GM19023 (cell line): Measurements from ENCODE around the gene TMEM132D.

ENCODE experiments used
- ATAC-seq: cut with Tn5 transposase; IDR thresholded peaks from one replicate; pipeline ENCODE4 v1.9.1; 2021; ENCODE audit warnings: mild to moderate bottlenecking, moderate library complexity; ENCODE audit not compliant: unreplicated experiment

TMEM132D gene

DNA sequence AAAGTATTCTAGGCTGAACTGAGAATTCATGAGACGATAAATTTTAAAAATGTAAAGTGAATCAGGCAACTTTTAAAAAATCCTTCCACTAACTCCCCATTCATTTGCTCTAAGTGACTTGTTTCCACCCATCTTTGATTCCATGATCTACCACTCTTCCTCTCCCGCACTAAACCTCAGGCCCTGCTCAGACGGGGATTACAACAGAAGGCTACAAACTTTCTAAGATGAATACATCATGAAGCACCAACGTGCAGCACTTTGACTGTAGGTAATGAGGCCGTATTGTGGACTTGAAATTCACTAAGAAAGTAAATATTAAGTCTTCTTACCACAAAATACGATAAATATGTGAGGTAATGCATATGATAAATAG, 30.0 kb downstream of the TMEM132D start:
- no peak for ATAC-seq

DNA sequence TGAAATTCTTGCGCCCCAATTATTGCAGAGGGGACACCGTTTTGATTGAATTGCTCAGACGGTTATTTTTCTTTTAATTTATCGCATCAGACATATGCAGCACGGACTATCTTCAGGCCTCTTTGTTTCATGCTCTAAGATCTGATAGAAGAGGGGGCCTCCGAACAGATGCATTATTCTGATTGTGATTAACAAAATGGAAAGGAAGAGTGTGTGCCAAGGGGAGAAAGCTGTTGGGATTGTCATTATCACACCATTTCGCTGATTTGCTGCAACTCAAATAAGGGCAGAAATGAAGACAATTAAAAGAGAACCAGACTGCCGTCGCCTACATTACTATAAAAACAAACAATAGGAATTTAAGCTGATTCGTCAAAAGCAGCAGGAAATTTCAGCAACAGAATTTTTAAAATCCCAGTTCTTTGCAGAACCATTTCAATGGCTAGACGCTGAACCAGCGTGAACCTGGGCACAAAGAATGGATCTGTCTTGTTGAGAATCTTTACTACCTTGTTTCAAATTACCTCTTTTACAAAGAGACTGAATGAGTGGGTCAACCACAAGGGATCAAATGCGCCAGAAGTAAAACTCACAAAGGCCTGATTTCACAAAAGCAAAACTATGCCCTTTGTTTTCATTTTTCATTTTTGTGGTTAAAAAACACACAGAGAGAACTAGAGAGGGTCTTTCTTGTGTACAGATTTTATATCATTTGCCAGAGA, 30.6 kb downstream of the TMEM132D start:
- ATAC-seq = no peak

DNA sequence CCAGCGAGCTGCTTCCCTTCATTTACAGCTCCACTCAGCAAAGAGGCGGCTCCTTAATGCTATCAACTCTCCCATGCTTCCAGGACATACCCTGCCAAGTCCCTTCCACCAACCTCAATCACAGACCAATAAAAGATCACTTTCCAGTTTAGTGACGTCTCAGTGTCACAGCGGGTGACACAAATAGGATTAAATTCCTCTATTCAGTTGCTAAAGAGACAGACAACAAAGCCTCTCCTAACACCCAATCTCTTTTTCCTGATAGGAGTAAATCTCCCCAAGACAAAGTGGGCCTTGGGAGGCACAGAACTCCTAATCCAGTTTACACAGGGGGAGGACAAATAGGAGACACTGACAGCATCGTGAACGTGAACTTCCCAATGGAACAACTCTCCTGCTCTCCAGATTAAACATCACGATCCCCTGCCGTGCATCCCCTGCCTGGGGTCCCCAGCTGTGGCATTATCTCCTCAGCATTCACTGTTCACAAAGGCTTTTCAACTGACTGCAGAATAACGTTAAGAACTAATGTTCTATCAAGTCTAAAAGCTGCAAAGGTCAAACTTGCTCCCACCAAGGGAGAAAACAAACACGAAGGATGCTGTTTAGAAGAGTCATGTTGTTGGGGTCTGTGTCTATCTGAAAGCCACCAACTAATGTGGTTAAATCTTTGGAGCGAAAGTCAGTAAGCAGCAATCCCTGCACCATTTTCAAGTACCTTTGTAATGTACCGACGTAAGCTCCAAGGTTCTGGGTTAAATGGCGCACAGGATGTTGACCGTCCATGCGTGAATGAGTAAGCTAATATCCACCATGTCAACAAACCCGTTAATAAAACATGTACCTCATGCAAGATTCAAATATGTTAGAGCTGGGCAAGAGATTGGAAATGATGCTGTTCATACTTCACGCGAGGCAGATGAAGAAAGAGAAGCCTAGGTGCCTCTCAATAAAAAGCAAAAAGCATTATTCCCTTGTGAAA, 31.5 kb downstream of the TMEM132D start:
- no peak for ATAC-seq

DNA sequence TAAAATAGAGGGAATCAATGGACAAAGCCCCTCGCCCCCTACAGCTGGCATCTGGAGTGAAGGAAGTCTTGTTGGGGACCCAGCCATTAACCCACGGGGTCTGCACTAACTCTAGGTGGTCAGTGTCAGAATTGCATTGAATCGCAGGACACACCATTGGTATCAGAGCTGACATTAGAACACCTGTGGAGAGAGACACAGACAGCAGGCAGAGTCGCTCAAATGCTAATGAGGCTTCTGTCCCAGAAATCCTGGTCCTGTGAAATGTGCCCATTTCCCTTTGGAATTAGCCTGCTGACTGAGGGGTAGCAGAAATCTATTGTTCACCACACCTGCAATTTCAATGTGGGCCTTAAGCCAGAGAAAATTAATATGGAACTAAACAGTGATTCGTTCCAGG, 33.0 kb downstream of the TMEM132D start:
- no peak for ATAC-seq

DNA sequence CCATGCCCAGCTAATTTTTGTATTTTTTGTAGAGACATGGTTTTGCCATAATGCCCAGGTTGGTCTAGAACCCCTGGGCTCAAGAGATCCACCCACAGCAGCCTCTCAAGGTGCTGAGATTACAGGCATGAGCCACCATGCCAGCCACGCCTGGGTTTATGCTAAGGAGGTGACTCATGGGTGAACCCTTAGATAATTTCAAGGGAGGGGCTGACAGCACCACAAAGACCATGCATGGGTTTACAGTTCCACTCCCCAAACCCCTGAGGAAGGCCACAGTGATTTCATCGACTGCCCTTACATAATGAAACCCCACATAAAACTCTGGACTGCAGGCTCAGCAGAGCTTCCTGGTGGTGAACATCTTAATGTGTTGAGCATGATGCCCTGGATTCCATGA, 33.7 kb downstream of the TMEM132D start:
- ATAC-seq = no peak

DNA sequence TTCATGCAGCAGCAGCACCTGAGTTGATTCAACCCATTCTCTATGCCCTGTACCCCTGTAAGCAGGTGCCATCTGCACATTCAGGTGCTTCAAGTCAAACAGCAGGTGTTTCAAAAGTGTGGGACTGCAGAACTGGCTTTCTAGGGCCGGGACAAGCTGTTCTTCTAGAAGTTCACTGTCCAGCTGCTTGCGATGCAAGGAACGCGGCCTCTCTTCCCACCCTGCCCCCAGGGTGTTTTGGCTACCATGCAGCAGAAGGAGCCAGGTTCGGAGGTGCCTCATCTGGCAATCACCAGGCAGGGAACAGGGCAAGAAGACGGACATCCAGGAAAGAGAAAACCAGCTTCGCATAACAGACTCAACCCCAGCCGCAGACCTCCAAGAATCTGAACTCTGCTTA, 35.2 kb downstream of the TMEM132D start:
- no peak for ATAC-seq

DNA sequence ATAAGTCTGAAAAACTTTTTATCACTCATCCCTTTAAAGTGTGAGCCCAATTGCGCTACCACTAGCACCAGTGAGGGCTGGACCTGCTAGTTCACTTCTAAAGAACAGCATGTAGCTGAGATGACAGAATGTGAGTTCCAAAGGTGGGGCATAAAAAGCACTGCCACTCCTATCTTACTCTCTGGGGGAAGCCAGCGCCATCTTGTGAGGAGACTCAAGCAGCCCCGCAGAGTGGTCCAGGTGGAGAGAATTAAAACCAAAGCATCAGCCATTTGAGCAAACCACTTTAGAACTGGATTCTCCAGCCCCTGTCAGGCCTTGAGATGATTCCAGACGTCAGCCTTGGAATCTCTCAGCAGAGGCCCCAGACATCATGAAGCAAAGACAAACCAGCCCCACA, 39.9 kb downstream of the TMEM132D start:
- no peak for ATAC-seq

DNA sequence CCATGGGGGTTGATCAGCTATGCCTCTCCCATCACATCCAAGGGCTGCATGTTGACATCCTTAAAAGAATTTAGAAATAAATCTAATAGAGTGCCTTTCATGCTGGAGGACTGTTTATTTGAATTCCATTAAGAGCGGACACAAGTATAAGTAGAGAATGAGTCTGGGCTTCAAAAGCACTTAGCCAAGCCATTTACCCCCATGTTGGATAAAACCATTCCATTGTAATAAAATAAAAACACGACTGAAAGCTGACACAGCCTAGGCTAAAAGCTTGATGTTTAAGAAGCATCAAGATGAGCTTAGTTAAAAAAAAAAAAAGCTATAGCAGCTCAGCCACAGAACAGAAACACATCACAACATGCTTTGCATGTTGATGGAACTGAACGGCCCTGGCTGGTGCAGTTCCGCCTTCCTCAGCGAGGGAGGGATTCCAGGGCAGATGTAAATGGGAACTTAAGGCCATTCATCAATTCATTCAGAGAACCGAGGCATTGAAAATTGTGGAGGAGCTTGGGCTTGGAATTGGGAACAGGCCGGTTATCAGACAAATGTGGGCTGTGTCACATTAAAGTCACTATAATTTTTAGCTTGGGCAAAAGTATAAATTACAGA, 41.2 kb downstream of the TMEM132D start:
- no peak for ATAC-seq

DNA sequence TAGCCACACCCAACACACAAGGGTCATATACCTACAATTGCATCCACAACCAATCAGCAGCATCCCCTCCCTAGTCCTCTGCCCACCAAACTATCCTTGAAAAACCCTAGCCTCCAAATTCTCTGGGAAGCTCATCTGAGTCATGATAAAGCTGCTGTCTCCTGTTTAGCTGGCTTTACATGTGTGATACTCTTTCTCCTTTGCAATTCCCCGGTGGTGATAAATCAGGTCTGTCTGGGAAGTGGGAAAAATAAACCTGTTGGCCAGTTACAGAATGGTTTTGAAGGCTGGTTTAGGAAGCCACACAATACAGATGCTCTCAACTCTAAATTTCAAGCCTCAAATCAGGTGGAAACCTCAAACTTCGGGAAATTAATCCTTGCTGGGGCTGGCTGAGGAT, 41.9 kb downstream of the TMEM132D start:
- no peak for ATAC-seq

DNA sequence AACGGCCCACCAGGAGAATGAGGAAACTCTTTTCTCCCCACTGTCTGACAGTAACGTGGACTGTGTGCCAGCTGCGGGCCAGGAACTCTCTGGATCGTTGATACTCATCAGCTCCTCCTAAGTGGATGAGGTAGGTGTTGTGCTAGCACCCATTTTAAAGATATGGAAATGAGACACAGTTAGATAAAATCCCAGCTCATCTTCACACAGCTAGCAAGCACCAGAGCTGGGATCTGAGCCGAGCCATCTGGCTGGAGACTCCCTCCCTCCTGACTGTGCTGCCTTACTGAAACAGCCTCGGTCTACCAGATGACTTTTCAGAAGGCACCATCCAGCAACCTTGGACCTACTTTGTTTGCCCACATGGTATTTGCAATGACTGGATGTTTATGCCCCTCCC, 49.2 kb downstream of the TMEM132D start:
- ATAC-seq = no peak

DNA sequence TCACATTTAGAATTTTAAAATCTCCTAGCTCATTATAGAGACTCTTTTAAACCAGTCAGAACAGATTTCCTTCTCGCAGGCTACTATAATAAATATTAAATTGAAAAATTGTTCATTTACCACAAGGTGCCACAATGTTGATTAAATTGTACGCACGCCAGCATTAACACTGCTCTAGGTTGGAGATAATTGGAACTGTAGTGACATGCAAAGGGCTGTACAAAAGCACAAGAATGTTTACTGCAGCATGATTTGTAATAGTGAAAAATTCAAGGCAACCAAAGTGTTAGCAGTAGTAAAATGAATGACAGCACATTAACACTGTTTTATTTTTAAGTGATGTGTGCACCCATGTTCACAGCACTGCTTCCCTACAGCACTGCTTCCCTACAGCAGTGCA, 52.5 kb downstream of the TMEM132D start:
- ATAC-seq = no peak

DNA sequence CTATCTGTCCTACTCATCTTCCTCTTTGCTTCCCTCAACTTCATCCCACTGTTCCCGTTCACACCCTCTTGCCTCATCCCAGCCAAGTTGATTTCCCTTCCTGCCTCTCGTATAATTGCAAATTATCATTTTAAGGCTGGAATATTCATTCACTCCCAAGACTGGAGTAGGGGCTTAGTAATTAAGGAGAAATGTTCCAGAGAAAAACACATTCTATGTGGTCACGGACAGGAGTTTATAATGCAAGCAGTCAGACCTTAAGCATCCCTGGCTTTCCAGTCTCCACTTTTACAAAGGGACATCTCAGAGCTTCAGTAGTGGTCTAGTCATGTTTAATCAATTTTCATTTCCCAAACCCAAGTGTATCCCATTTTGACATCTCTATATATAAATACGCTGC, 54.9 kb downstream of the TMEM132D start:
- no peak for ATAC-seq

DNA sequence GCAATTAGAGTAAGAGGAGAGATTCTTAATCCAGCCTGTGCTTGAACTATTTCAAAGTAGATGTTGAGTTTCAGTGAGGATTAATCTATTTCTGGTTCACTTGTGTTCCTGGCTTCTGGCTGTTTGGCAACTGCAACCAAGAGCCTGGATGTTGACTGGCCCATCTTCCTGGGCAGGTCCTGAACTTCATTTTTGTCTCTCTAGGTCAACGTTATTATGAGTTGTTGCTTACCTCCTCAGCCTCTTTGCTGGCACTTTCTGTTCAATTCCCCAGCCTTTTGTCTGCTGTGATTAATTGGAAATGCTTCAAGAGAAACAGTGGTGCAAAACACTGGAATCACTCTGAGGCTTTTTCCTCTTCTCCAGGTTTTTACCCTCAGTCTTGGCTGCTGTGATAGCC, 56.8 kb downstream of the TMEM132D start:
- no peak for ATAC-seq

DNA sequence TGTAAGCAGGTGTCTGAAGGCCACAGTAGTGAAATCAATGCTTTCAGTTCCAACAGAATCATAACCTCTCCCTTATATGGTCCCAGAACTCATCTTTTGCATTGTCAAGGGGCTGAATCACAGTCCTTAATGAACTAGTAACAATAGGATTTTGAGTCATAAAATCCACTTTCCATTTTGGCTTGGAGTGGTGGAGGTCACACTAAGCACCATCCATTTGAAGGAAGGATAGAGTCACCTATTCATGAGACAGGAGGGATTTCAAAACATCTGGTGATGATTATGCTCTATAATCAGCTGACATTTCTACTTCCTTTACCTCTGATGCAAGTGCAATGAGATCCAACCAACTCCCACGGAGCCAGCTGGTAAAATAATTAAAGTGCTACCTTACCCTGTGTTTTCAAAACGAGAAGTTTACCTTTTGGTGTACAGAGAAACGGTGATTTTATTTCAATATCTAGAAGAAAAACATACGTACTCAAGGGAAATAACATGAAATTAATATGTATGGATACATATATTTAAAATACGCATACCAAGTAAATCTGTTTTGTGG, 59.1 kb downstream of the TMEM132D start:
- ATAC-seq = no peak

DNA sequence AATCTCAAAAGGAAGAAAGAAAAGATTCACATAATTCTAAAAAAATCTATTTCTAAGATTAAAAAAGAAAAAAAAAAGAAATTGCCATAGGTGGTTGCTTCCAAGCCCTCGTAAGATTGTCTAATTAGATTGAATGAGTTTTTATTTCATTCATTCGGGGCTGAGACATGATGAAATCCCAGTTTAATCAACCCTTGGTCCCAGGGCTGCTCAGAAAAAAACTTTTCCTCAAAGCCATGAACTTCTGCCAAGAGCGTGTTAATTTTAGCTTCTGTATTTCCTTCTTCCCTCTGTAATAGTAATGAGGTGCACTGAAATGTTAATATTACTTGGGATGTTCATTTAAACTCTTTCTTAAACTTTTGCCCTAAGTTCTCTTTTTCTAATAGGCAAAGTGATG, 62.6 kb downstream of the TMEM132D start:
- ATAC-seq = no peak

DNA sequence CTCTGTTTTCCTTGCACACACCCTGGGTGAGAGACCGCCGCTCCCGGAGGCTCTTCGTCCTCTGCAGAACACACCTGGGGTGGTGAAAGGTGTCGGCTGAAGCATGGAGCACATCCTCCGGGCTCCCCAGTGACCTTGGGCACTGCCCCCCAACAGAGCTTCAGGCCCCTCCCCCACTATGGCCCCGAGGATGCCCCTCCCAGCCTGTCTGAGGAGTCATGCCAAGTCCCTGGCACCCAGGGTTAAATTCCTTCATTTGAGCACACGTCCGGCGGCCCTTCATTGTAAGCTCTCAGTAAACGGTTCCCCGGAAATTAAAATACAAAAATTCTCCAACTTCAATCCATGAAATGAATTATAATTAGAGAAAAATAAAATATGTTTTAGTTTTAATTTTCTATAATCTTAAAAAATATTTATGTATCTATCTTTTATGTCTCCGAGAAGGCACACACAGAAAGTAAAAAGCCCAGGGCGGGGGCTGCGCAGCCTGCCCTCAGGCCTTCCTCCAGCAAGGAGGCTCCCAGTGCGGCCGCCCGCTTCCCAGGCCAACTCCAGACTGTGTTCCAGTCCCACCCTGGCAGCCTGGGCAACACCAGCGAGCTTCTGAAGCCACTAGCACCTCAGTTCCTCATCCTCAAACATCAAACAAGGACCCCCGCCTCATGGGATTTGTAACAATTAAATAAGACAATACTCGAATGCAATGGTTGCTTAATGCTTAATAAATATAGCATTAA, 63.5 kb downstream of the TMEM132D start:
- no peak for ATAC-seq

DNA sequence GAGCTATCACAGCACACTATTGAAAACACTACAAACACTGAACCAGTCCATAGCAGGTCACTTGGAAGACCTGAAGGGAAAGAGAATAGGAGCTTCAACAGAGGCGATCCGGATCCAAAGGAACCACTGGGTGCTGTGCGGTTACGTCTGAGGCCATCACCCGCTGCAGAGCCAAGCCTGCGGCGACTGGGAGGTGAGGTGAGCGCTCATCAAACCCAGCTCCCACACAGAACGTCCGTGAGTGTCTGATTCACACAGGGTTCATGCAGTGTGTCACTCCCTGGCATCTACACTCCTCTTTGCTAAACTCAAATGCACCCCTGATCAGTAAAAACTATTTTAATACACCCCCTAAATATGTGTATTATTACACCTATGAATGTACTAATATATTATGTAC, 64.1 kb downstream of the TMEM132D start:
- ATAC-seq = no peak

DNA sequence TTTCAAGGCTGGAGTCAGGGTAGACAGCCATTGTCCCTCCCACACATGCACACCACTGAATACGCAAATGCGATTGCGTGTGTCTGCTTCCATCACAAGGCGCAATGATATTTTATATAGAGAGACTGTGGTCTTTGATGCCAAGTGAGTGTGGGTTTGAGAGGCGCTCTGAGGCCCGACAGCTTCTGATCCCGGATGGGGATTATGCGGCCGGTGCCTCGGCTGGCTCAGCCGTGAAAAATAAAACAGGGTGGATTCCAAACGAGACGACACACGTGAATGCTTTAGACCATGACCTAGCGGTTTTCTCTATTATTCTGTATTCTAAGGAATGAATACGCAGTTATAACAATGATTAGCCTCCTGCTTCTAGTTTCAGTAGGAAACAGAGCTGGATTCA, 72.5 kb downstream of the TMEM132D start:
- ATAC-seq = no peak

DNA sequence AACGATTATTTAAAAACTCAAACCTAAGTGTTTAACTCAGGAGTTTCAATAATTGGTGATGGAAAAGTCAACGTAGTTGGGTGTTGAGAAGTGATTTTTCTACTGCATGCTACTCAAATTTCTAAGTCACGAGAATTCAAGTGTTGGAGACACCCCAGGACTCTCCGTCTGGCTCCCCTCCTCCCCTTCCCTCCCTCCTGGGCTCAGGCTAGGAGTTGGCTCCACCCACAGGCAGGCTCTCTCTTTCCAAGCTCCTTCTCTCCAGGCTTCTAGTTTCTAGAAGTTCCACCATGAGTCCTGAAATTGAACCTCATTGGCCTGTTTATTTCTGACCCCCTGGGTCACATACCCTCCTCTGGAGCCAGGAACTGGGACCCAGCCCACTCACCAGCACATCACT, 73.0 kb downstream of the TMEM132D start:
- no peak for ATAC-seq

DNA sequence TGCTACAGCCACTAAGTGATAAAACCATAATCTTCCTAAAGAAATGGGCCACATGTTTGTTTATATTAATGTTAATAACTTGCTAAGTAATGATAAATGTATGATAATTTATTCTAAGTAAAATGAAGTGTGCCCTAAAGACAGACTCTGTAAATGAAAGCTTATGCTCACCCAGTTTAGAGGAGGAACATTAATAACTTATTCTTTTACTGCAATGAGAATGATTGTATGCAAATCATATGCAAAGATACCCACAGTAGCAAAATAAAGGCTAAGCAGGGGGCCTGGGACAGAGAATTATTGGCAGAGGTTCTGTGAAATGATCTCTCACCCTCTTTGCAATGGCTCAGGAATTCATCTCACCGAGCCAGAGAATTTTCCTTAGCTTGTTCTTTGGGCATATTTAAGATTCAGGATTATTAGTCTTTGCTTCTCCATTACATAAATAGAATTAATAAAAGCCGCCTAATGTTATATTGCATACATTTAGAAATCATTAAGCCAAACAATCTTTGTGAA, 75.9 kb downstream of the TMEM132D start:
- ATAC-seq = no peak
